ENCODE measurements around the gene ALDH3B1.

ALDH3B1 gene

GRCh38 chr11:68030318-68031143 lies 20.4 kb downstream of the ALDH3B1 start, which contains the start of gene NDUFS8:
Gene NDUFS8, plus strand, starts transcription at chr11:68030681. Its CDS starts 1,471 bp downstream, at chr11:68032152.
- peak; percentile 98 for DNase-seq (ENCODE audit: low read depth in 2 of 2)

DNA sequence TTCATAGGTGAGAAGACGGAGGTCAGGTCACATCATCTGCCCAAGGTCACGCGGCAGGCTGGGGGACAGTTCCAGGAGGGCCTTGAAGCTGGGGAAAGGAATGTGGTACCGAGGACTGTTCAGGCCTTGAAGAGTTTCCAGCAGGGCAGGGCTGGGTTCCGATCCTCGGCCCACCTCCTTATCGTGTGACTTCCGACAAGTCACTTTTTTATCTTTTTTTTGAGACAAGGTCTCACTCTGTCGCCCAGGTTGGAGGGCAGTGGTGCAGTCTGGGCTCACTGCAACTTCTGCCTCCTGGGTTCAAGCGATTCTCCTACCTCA lies 21.0 kb downstream of the ALDH3B1 start:
- DNase-seq (ENCODE audit: low read depth in 2 of 2): no peak

DNA sequence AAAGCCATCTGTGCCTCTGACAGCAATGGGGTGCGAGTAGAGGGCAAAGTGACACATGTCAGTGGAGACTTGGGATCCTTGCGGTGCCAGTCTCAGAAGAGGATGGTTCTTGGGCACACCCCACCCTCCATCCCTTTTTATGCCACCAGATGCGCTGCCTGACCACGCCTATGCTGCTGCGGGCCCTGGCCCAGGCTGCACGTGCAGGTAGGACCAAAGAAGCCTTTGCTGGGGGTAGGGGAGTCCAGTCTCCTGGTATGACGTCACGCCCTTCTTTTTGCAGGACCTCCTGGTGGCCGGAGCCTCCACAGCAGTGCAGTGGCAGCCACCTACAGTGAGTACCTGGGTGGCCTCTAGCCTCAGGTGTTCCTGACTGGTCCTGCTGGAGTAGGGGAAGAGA lies 21.9 kb downstream of the ALDH3B1 start:
- DNase-seq (ENCODE audit: low read depth in 2 of 2): no peak

- DNase-seq (ENCODE audit: low read depth in 2 of 2): no peak
These were observed 23.0 kb downstream of the ALDH3B1 start for GRCh38 chr11:68032997-68033707.

DNA sequence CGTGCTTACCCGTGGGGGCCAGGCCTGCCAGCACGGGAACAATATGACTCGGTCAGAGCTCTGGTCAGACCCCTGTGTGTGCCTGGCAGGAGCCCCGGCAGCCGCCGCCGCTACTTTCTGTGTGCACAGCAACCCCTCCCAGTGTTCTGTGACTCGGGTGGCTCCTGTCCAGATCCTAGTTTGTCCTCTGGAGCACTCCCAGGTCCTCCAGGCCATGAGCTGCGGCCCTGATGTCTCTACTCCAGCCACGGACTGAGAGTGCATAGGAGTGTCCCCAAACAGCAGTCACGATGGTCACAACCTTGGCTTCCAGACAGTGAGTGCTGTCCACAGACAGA lies 23.6 kb downstream of the ALDH3B1 start:
- no peak for DNase-seq (ENCODE audit: low read depth in 2 of 2)

- DNase-seq (ENCODE audit: low read depth in 2 of 2): no peak
These were observed 25.2 kb downstream of the ALDH3B1 start for GRCh38 chr11:68035266-68035876.

DNA sequence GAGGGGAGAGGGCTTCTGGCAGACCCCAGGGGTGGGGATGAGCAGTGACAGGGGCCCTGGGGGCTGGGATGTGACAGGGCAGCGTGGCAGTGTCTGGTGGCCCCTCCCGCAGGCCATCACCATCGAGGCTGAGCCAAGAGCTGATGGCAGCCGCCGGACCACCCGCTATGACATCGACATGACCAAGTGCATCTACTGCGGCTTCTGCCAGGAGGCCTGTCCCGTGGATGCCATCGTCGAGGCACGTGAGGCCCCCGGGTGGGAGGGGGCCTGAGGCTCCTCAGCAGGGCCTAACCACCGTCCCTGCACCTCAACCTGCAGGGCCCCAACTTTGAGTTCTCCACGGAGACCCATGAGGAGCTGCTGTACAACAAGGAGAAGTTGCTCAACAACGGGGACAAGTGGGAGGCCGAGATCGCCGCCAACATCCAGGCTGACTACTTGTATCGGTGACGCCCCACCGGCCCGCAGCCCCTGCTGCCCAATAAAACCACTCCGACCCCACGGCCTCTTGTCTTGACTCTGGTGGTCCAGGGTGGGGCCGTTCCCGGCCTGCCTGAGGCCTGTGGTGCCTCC lies 26.1 kb downstream of the ALDH3B1 start:
- no peak for DNase-seq (ENCODE audit: low read depth in 2 of 2)

GRCh38 chr11:68036717-68037239 lies 26.7 kb downstream of the ALDH3B1 start:
- DNase-seq (ENCODE audit: low read depth in 2 of 2): no peak

GRCh38 chr11:68037411-68038225 lies 27.5 kb downstream of the ALDH3B1 start:
- DNase-seq (ENCODE audit: low read depth in 2 of 2): no peak

- no peak for DNase-seq (ENCODE audit: low read depth in 2 of 2)
These were observed 28.1 kb downstream of the ALDH3B1 start for GRCh38 chr11:68038226-68038717.

GRCh38 chr11:68038718-68039525 lies 28.8 kb downstream of the ALDH3B1 start, which contains the start of gene TCIRG1:
Gene TCIRG1, plus strand, starts transcription at chr11:68039025. Its CDS starts 2,247 bp downstream, at chr11:68041272.
- no peak for DNase-seq (ENCODE audit: low read depth in 2 of 2)

- DNase-seq (ENCODE audit: low read depth in 2 of 2): no peak
These were observed 29.5 kb downstream of the ALDH3B1 start for GRCh38 chr11:68039526-68040086.

DNA sequence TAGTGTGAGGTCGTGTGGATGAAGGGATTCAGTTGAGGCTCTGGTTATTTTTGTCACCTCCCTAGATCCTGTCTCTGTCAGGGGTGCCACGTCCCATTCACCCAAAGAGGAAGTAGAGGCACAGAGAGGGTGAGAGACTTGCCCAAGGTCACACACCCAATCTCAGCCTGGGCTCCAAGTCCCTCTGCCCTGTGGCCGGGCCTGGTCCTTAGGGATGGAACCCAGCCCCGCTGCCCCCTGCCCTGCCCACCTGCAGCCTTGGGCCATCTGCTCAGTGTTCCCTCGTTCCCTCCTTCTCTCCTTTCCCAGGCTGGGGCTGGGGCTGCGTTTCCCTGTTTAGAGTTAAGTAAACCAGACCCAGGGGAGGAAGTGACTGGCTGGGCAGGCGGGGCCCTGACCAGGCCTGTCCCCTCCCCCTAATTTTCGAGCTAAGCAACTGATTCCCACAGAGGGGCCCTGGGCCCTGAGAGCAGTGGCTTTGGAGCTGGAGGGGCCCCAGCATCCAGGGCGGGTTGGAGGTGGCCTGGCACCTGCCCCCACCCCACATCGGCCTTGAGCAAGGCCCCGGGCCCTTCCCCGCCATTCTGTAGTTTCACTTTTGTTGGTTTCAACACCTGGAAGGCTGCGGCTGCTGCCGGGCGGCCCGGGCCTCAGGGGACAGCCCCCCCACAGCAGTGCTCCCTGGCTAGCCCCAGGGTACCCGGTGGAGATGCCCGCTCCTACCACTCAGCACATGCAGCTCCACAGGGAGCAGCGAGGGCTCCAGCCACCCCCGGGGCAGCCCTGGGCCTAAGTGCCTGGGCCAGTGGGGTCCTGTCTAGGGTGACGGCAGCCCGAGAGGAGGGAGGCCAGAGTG lies 30.2 kb downstream of the ALDH3B1 start:
- peak in 1 of 2 experiments; percentile 23 for DNase-seq (ENCODE audit: low read depth in 2 of 2)

GRCh38 chr11:68040957-68041591 lies 30.9 kb downstream of the ALDH3B1 start:
- DNase-seq (ENCODE audit: low read depth in 2 of 2): no peak

GRCh38 chr11:68041617-68042218 lies 31.6 kb downstream of the ALDH3B1 start:
- DNase-seq (ENCODE audit: low read depth in 2 of 2): no peak

GRCh38 chr11:68042219-68043028 lies 32.3 kb downstream of the ALDH3B1 start:
- no peak for DNase-seq (ENCODE audit: low read depth in 2 of 2)

- no peak for DNase-seq (ENCODE audit: low read depth in 2 of 2)
These were observed 32.9 kb downstream of the ALDH3B1 start for GRCh38 chr11:68043029-68043348.

Data from fibroblast of skin of left biceps (primary cell).